HCT116 (cell line): Measurements from ENCODE around the gene GLB1L. TPM values are rescaled to one million over a fixed set of nuclear protein-coding genes. Genes with fewer than 3 reads are reported as not detected.

Experiments
- ATAC-seq: fragments of 200-7000 bp; cut with Tn5 transposase; 2 replicates; pipeline ENCODE4 v1.9.1; 2020; ENCODE audit warnings: mild to moderate bottlenecking, moderate library complexity
- BruUV-seq: library from RNA; stranded (reverse); fragments of 400-500 nt; replicated peaks from 2 replicates; lab custom pipeline; 2021; lab: Mats Ljungman, UMichigan
- CTCF ChIA-PET: fragments of 300-600 bp; sonication (Branson Sonifier 250); formaldehyde crosslinking; loops from one replicate; lab custom pipeline; 2021; ENCODE audit warnings: antibody characterized with exemption; lab: Charles Lee
- POLR2A ChIA-PET: fragments of 300-600, 350-600 bp; sonication (Branson Sonifier 250); formaldehyde crosslinking; loops from one replicate; lab custom pipeline; 2021; ENCODE audit warnings: antibody characterized with exemption; lab: Charles Lee
- RAD21 ChIA-PET, 2 experiments: fragments of 300-600 bp; sonication (Branson Sonifier 250); formaldehyde crosslinking; loops; one replicate each; lab custom pipeline; 2023; ENCODE audit warnings: low total read pairs in 2 of 2; ENCODE audit not compliant: uncharacterized antibody in 2 of 2, unreplicated experiment in 2 of 2, low non-redundant PET in 1 of 2; lab: Charles Lee
- DNase-seq: peaks from one replicate; pipeline ENCODE4 v3.0.0-alpha.2; 2010; ENCODE audit warnings: low read depth, low spot score
- H2AFZ ChIP-seq: fragments of 200-600 bp; shearing (Covaris generic), sonication (generic); 2 replicates; pipeline ENCODE4 v1.6.1; 2017; ENCODE audit warnings: low read depth, mixed run types, mixed read lengths, antibody characterized with exemption, low read length; ENCODE audit not compliant: poor library complexity, severe bottlenecking
- H3K27ac ChIP-seq: 2 replicates; pipeline ENCODE4 v1.5.1; 2012; ENCODE audit warnings: low read depth, low read length
- H3K27me3 ChIP-seq: fragments of 200-600 bp; sonication (generic); 2 replicates; pipeline ENCODE4 v1.6.1; 2016; ENCODE audit warnings: mixed run types, low read length, mixed read lengths; ENCODE audit not compliant: insufficient read depth
- H3K36me3 ChIP-seq, 2 experiments: fragments of 200-500 bp in 1 of 2; fragments of 200-600 bp in 1 of 2; sonication (Bioruptor generic) in 1 of 2; sonication (generic) in 1 of 2; 2 replicates each; pipeline versions ENCODE4 v1.5.1 to v1.6.1; 2014 to 2016; ENCODE audit warnings: low read length in 2 of 2, inconsistent platforms in 1 of 2, mixed read lengths in 1 of 2, mixed run types in 1 of 2; ENCODE audit not compliant: insufficient read depth in 2 of 2, control insufficient read depth in 1 of 2
- H3K4me1 ChIP-seq, 2 experiments: fragments of 200-600 bp in 1 of 2; sonication (generic) in 1 of 2; 2 replicates each; pipeline versions ENCODE4 v1.5.1 to v1.6.1; 2012 to 2017; ENCODE audit warnings: low read length in 2 of 2, inconsistent platforms in 1 of 2, mild to moderate bottlenecking in 1 of 2, mixed read lengths in 1 of 2, mixed run types in 1 of 2, moderate library complexity in 1 of 2; ENCODE audit not compliant: insufficient read depth in 2 of 2, control insufficient read depth in 1 of 2
- H3K4me2 ChIP-seq: fragments of 200-600 bp; sonication (generic); 2 replicates; pipeline ENCODE4 v1.6.1; 2017; ENCODE audit warnings: mixed run types, low read length, mixed read lengths
- H3K4me3 ChIP-seq, 2 experiments: fragments of 200-600 bp in 1 of 2; sonication (generic) in 1 of 2; replicated peaks in 1 of 2; 2 replicates each; pipeline ENCODE4 v1.5.1; 2011 to 2016; ENCODE audit warnings: low read length in 2 of 2, control low read depth in 1 of 2, low read depth in 1 of 2, mild to moderate bottlenecking in 1 of 2, mixed read lengths in 1 of 2, mixed run types in 1 of 2
- H3K79me2 ChIP-seq: fragments of 200-600 bp; sonication (generic); 2 replicates; pipeline ENCODE4 v1.6.1; 2017; ENCODE audit warnings: mild to moderate bottlenecking, mixed run types, low read length, moderate library complexity, mixed read lengths; ENCODE audit not compliant: insufficient read depth
- H3K9ac ChIP-seq: fragments of 200-600 bp; sonication (generic); 2 replicates; pipeline ENCODE4 v1.6.1; 2016; ENCODE audit warnings: low read length, mixed read lengths
- H3K9me2 ChIP-seq: fragments of 200-600 bp; sonication (generic), shearing (Covaris generic); 2 replicates; pipeline ENCODE4 v1.6.1; 2017; ENCODE audit warnings: mixed run types, mild to moderate bottlenecking, moderate library complexity; ENCODE audit not compliant: insufficient read depth
- H3K9me3 ChIP-seq, 2 experiments: fragments of 200-500 bp in 1 of 2; fragments of 200-600 bp in 1 of 2; sonication (Bioruptor generic) in 1 of 2; sonication (generic) in 1 of 2; 2 replicates each; pipeline ENCODE4 v1.6.1; 2014 to 2017; ENCODE audit warnings: low read length in 2 of 2, mixed read lengths in 2 of 2, inconsistent platforms in 1 of 2, low read depth in 1 of 2, mild to moderate bottlenecking in 1 of 2, mixed run types in 1 of 2, moderate library complexity in 1 of 2; ENCODE audit not compliant: control insufficient read depth in 1 of 2, insufficient read depth in 1 of 2
- H4K20me1 ChIP-seq: fragments of 200-600 bp; sonication (generic), shearing (Covaris generic); 2 replicates; pipeline ENCODE4 v1.6.1; 2017; ENCODE audit warnings: mixed run types, mild to moderate bottlenecking, moderate library complexity; ENCODE audit not compliant: insufficient read depth
- CBX3 ChIP-seq: IDR thresholded peaks from 2 replicates; pipeline ENCODE4 v1.6.1; 2012; ENCODE audit warnings: low read depth
- CEBPB ChIP-seq: IDR thresholded peaks from 2 replicates; pipeline ENCODE4 v1.6.1; 2012; ENCODE audit warnings: low read depth
- EZH2phosphoT487 ChIP-seq: fragments of 200-600 bp; IDR thresholded peaks from 2 replicates; pipeline ENCODE4 v1.6.1; 2018; ENCODE audit warnings: antibody characterized with exemption, borderline replicate concordance
- FOSL1 ChIP-seq: IDR thresholded peaks from 2 replicates; pipeline ENCODE4 v1.6.1; 2012; ENCODE audit warnings: low read depth
- JUND ChIP-seq: IDR thresholded peaks from 2 replicates; pipeline ENCODE4 v1.6.1; 2012
- POLR2A ChIP-seq: IDR thresholded peaks from 2 replicates; pipeline ENCODE4 v1.7.0; 2011; ENCODE audit warnings: borderline replicate concordance; ENCODE audit not compliant: insufficient read depth, insufficient read length; ENCODE audit errors: extremely low read depth
- RAD21 ChIP-seq: IDR thresholded peaks from 2 replicates; pipeline ENCODE4 v1.6.1; 2012; ENCODE audit warnings: low read depth, mild to moderate bottlenecking
- SP1 ChIP-seq: IDR thresholded peaks from 2 replicates; pipeline ENCODE4 v1.6.1; 2012; ENCODE audit warnings: low read depth
- SRF ChIP-seq: IDR thresholded peaks from 2 replicates; pipeline ENCODE4 v1.6.1; 2012; ENCODE audit warnings: low read depth
- TCF7L2 ChIP-seq: IDR thresholded peaks from 2 replicates; pipeline ENCODE4 v1.7.0; 2011; ENCODE audit warnings: borderline replicate concordance, inconsistent platforms; ENCODE audit not compliant: insufficient read depth, insufficient read length; ENCODE audit errors: extremely low read depth
- YY1 ChIP-seq: IDR thresholded peaks from 2 replicates; pipeline ENCODE4 v1.6.1; 2011; ENCODE audit warnings: low read length, low read depth, moderate library complexity, mild to moderate bottlenecking; ENCODE audit not compliant: insufficient replicate concordance; ENCODE audit errors: extremely low read depth
- ZNF274 ChIP-seq: fragments of 200-500 bp; sonication (Bioruptor generic); IDR thresholded peaks from 2 replicates; pipeline ENCODE4 v1.6.1; 2014; ENCODE audit warnings: mild to moderate bottlenecking, low read depth, low read length, inconsistent platforms
- intact Hi-C: fragments of 100-400 bp; cut with micrococcal nuclease; formaldehyde crosslinking; loops from 2 replicates; pipeline ENCODE4 v1.10.0; 2022
- total RNA-seq: library from RNA; stranded (reverse); gene quantifications from one replicate; pipeline ENCODE4 v1.2.1, GENCODE V29; 2021; ENCODE audit not compliant: unreplicated experiment
- TF ChIP-seq, protein P1 (sequence below): IDR thresholded peaks from 2 replicates; pipeline ENCODE4 v1.6.1; 2012
- TF ChIP-seq, protein P2 (sequence below): IDR thresholded peaks from 2 replicates; pipeline ENCODE4 v1.6.1; 2011; ENCODE audit warnings: mild to moderate bottlenecking, low read length, moderate library complexity; ENCODE audit not compliant: insufficient replicate concordance; ENCODE audit errors: extremely low read depth
- TF ChIP-seq, protein P3 (sequence below): IDR thresholded peaks from 2 replicates; pipeline ENCODE4 v1.6.1; 2012
- TF ChIP-seq, protein P4 (sequence below): IDR thresholded peaks from 2 replicates; pipeline ENCODE4 v1.6.1; 2012; ENCODE audit warnings: low read depth

The GLB1L gene
- total RNA-seq, 1 experiment from 2014 or later, result 6.6 TPM

DNA sequence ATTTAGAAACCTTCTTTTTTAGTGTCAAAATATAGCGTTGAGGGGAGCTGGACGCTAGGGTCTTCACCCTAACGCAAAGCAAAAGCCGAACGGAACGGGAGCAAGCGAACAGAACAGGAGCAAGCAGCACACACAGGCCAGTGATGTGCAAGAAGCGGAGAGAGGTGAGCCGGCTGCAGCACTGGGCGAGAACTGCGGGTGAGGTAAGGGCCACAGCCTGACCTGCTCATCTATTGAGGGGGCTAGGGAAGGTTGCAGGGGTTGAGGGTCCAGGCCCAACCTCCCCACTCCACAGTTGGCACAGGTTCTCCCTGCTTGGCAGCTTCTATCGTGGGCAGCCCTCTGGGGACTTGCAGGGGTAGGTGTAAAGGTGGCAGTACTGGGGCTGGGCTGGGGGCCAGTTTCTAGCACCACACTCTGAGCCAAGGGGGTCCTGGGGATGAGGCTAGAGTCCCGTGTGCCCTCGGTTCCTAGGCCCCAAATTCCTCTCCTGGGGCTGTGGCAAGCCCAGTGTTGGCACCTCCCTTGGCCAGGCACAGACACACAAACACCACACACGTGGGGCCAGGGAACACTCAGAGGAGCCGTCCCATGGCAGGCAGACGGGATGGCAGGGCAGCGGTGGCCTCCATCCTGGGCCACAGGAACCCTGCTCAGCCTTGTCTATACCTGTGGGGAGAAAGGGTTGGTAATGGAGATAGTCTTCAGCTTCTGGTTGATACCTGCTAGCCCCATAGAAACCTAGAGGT is 25.3 kb downstream of the GLB1L start (continued):
- TF ChIP-seq FOSL1, result no peak
- no peak for TF ChIP-seq EZH2phosphoT487
- no peak for TF ChIP-seq JUND
- no peak for TF ChIP-seq RAD21
- TF ChIP-seq, protein P1, sequence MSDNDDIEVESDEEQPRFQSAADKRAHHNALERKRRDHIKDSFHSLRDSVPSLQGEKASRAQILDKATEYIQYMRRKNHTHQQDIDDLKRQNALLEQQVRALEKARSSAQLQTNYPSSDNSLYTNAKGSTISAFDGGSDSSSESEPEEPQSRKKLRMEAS, result no peak

DNA sequence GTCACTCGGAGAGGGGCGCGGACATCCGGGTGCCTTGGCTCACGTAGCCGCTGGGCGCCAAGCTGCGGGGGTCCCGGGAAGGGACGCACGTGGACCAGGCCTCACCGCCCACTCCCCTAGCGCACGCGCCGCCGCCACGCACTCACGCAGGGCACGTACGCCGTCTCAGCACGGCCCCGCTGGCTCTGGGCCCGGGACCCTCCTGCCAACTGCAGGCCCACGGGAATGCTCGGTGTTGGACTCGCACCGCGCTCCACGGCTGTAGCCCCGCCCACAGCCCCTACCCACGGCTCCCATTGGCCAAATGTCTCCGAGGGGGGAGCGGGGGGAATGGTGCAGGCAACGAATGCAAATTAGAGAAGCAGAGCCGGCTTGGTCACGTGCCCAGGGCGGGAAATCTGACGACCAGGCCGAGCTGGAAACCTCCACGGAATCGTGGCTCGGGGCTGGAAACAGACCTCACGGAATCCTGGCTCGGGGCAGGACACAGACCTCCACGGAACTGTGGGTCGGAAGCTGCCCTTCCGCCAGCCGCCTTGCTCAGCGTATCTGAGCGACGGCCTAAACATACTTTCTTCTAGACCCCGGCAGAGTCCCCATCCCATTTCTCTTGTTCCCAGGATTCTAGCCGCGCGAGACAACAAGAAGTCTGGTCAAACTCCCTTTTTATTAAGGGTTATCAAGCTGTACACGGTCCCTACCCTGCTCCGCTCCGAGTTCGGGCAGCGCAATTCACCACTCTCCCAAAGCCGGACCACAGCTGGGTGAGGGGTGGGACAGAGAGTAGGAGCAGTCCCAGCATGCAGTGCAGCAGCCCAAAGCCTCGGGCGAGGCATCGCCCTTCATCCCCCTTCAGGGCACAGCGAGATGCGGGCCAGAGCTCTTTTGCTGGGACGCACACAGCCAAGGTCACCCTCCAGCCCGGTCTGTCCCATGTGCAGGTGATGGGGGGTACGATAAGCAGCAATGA is 26.2 kb downstream of the GLB1L start, which contains the start of gene ABCB6:
Gene ABCB6, minus strand, starts transcription at position 227 of the 970 bp plus-strand sequence. CDS start 285 bp downstream, outside the sequence.
- Histone ChIP-seq H3K4me3 (peak within 1 kb of the TSS; percentile 56 to 70), H3K4me2 (peak within 1 kb of the TSS; percentile 100), H3K9ac (peak within 1 kb of the TSS; percentile 76), H3K79me2 (no peaks in the 10 kb centered on the region), H2AFZ (no peak within 1 kb of the TSS), H3K36me3 (peaks cover 11 to 21% of the 10 kb centered on the region in 2 experiments; a peak in 3 of 4 replicates), H3K27ac (peak within 1 kb of the TSS; percentile 81), H4K20me1 (no peaks in the 10 kb centered on the region), H3K9me2 (no peaks in the 10 kb centered on the region), H3K27me3 (no peaks in the 10 kb centered on the region), H3K4me1 (peaks cover 9 to 37% of the 10 kb centered on the region in 2 experiments; a peak in 3 of 4 replicates), H3K9me3 (no peaks in the 10 kb centered on the region)
- ATAC-seq, result peak; percentile 80
- DNase-seq, result peak; percentile 70
- TSS peak; percentile 56 for BruUV-seq
- ChIA-PET RAD21 (interaction anchor here in 1 of 2 experiments (1.5 kb wide), 1 partner anchor 43 kb away, joined by 5 read pairs; the partner anchor contains the start of gene CNPPD1), POLR2A (no interaction called here), CTCF (interaction anchor here (0.6 to 2.7 kb wide), 5 partner anchors 12 to 76 kb away, joined by 3 to 12 read pairs (median 4); partner anchors contain the start of gene ZFAND2B)
- intact Hi-C loops, result loop anchor here (1.0 kb wide), 1 partner anchor 55 kb away; no protein-coding TSS in a partner anchor
- TF ChIP-seq SRF (no peak), POLR2A (no peak), CEBPB (no peak), TCF7L2 (no peak), FOSL1 (no peak), CBX3 (no peak), SP1 (peak; percentile 52; the same call in 1 of the 2 replicates), RAD21 (no peak), ZNF274 (no peak), YY1 (no peak)
- TF ChIP-seq, protein P2, sequence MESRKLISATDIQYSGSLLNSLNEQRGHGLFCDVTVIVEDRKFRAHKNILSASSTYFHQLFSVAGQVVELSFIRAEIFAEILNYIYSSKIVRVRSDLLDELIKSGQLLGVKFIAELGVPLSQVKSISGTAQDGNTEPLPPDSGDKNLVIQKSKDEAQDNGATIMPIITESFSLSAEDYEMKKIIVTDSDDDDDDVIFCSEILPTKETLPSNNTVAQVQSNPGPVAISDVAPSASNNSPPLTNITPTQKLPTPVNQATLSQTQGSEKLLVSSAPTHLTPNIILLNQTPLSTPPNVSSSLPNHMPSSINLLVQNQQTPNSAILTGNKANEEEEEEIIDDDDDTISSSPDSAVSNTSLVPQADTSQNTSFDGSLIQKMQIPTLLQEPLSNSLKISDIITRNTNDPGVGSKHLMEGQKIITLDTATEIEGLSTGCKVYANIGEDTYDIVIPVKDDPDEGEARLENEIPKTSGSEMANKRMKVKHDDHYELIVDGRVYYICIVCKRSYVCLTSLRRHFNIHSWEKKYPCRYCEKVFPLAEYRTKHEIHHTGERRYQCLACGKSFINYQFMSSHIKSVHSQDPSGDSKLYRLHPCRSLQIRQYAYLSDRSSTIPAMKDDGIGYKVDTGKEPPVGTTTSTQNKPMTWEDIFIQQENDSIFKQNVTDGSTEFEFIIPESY, result no peak
- TF ChIP-seq, protein P3, sequence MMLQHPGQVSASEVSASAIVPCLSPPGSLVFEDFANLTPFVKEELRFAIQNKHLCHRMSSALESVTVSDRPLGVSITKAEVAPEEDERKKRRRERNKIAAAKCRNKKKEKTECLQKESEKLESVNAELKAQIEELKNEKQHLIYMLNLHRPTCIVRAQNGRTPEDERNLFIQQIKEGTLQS, result no peak
- TF ChIP-seq, protein P4, sequence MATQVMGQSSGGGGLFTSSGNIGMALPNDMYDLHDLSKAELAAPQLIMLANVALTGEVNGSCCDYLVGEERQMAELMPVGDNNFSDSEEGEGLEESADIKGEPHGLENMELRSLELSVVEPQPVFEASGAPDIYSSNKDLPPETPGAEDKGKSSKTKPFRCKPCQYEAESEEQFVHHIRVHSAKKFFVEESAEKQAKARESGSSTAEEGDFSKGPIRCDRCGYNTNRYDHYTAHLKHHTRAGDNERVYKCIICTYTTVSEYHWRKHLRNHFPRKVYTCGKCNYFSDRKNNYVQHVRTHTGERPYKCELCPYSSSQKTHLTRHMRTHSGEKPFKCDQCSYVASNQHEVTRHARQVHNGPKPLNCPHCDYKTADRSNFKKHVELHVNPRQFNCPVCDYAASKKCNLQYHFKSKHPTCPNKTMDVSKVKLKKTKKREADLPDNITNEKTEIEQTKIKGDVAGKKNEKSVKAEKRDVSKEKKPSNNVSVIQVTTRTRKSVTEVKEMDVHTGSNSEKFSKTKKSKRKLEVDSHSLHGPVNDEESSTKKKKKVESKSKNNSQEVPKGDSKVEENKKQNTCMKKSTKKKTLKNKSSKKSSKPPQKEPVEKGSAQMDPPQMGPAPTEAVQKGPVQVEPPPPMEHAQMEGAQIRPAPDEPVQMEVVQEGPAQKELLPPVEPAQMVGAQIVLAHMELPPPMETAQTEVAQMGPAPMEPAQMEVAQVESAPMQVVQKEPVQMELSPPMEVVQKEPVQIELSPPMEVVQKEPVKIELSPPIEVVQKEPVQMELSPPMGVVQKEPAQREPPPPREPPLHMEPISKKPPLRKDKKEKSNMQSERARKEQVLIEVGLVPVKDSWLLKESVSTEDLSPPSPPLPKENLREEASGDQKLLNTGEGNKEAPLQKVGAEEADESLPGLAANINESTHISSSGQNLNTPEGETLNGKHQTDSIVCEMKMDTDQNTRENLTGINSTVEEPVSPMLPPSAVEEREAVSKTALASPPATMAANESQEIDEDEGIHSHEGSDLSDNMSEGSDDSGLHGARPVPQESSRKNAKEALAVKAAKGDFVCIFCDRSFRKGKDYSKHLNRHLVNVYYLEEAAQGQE, result no peak
